Measurements from ENCODE around the gene SLC18A2. TPM values are rescaled to one million over a fixed set of nuclear protein-coding genes. Genes with fewer than 3 reads are reported as not detected.
"Not testable (repeated sequence)": the region's sequence is repeated elsewhere in the genome, so short reads cannot be mapped to it uniquely, and the experiment has no call there.

Gene SLC18A2
- total RNA-seq, 2 donors from 2014 or later = 0.24 TPM

GRCh38 chr10:117228210-117228609 is 12.7 kb upstream of the SLC18A2 start:
- Histone ChIP-seq H3K9ac (ENCODE audit: extremely low read depth, low read length, poor library complexity, severe bottlenecking) (no peak overlapping the region), H3K27ac (ENCODE audit: low read depth, low read length) (no peak overlapping the region), H3K4me3 (ENCODE audit: low read length) (no peak overlapping the region), H3K4me1 (ENCODE audit: control insufficient read depth, insufficient read depth, low read length) (no peaks in the 10 kb centered on the region), H3K36me3 (ENCODE audit: control insufficient read depth, insufficient read depth, low read length) (no peaks in the 10 kb centered on the region), H3K9me3 (ENCODE audit: control insufficient read depth, low read length) (no peaks in the 10 kb centered on the region), H3K27me3 (ENCODE audit: control insufficient read depth, insufficient read depth, low read length, poor library complexity, severe bottlenecking) (peaks cover 18% of the 10 kb centered on the region)
- Mint-ChIP-seq H3K4me3 (no peak overlapping the region), H3K4me1 (no peaks in the 10 kb centered on the region), H3K9me3 (peaks cover 3% of the 10 kb centered on the region), H3K36me3 (ENCODE audit: low read depth) (no peaks in the 10 kb centered on the region), H3K27me3 (ENCODE audit: insufficient read depth) (peaks cover 33% of the 10 kb centered on the region), H3K27ac (no peak overlapping the region)
- DNase-seq = no peak
- TF ChIP-seq CTCF (conservative IDR thresholded peaks at IDR 0.05) = no peak

GRCh38 chr10:117230107-117230506 is 10.8 kb upstream of the SLC18A2 start:
- not testable (repeated sequence) for H3K27ac Mint-ChIP-seq; H3K9ac ChIP-seq (ENCODE audit: extremely low read depth, low read length, poor library complexity, severe bottlenecking); H3K36me3 Mint-ChIP-seq (ENCODE audit: low read depth); H3K36me3 ChIP-seq (ENCODE audit: control insufficient read depth, insufficient read depth, low read length); H3K9me3 ChIP-seq (ENCODE audit: control insufficient read depth, low read length); H3K27ac ChIP-seq (ENCODE audit: low read depth, low read length); H3K9me3 Mint-ChIP-seq; DNase-seq; H3K4me3 ChIP-seq (ENCODE audit: low read length); H3K4me1 Mint-ChIP-seq; H3K4me3 Mint-ChIP-seq; H3K4me1 ChIP-seq (ENCODE audit: control insufficient read depth, insufficient read depth, low read length)
- peaks cover 37% of the 10 kb centered on the region for H3K27me3 Mint-ChIP-seq (ENCODE audit: insufficient read depth)
- 84 to 92% methylated on average over 3 to 4 of the region's 4 CpGs for whole genome bisulfite sequencing, 2 experiments (ENCODE audit: insufficient coverage in 1 of 2, insufficient read length in 1 of 2)
- peaks cover 25% of the 10 kb centered on the region for H3K27me3 ChIP-seq (ENCODE audit: control insufficient read depth, insufficient read depth, low read length, poor library complexity, severe bottlenecking)

GRCh38 chr10:117237401-117237991 is 3.4 kb upstream of the SLC18A2 start:
- TF ChIP-seq CTCF (conservative IDR thresholded peaks at IDR 0.05) = no peak
- Histone ChIP-seq H3K4me3 (ENCODE audit: low read length) (no peak overlapping the region), H3K27ac (ENCODE audit: low read depth, low read length) (no peak overlapping the region), H3K4me1 (ENCODE audit: control insufficient read depth, insufficient read depth, low read length) (no peaks in the 10 kb centered on the region), H3K27me3 (ENCODE audit: control insufficient read depth, insufficient read depth, low read length, poor library complexity, severe bottlenecking) (peaks cover 58% of the 10 kb centered on the region), H3K9ac (ENCODE audit: extremely low read depth, low read length, poor library complexity, severe bottlenecking) (no peak overlapping the region), H3K36me3 (ENCODE audit: control insufficient read depth, insufficient read depth, low read length) (no peaks in the 10 kb centered on the region), H3K9me3 (ENCODE audit: control insufficient read depth, low read length) (no peaks in the 10 kb centered on the region)
- Mint-ChIP-seq H3K27ac (no peak overlapping the region), H3K27me3 (ENCODE audit: insufficient read depth) (peaks cover 62% of the 10 kb centered on the region), H3K4me3 (no peak overlapping the region), H3K9me3 (no peaks in the 10 kb centered on the region), H3K4me1 (no peaks in the 10 kb centered on the region), H3K36me3 (ENCODE audit: low read depth) (no peaks in the 10 kb centered on the region)
- WGBS, 2 experiments (ENCODE audit: insufficient coverage in 1 of 2, insufficient read length in 1 of 2) = 95% methylated on average over 5 of the region's 5 CpGs; no CpG with 5 or more reads in 1 of the 2 experiments
- no peak for DNase-seq

- 95 to 98% methylated on average over 4 to 8 of the region's 8 CpGs for WGBS, 2 experiments (ENCODE audit: insufficient coverage in 1 of 2, insufficient read length in 1 of 2)
These were observed 1.9 kb upstream of the SLC18A2 start for GRCh38 chr10:117239051-117239450.

More at GRCh38 chr10:117239051-117239450, 1.9 kb upstream of the SLC18A2 start:
- Mint-ChIP-seq H3K4me1 (no peaks in the 10 kb centered on the region), H3K4me3 (no peak overlapping the region), H3K27me3 (ENCODE audit: insufficient read depth) (peaks cover 74% of the 10 kb centered on the region), H3K36me3 (ENCODE audit: low read depth) (no peaks in the 10 kb centered on the region), H3K27ac (no peak overlapping the region), H3K9me3 (no peaks in the 10 kb centered on the region)
- peaks cover 68% of the 10 kb centered on the region for H3K27me3 ChIP-seq (ENCODE audit: control insufficient read depth, insufficient read depth, low read length, poor library complexity, severe bottlenecking)
- H3K4me3 ChIP-seq (ENCODE audit: low read length) = no peak overlapping the region
- no peaks in the 10 kb centered on the region for H3K4me1 ChIP-seq (ENCODE audit: control insufficient read depth, insufficient read depth, low read length)
- no peaks in the 10 kb centered on the region for H3K36me3 ChIP-seq (ENCODE audit: control insufficient read depth, insufficient read depth, low read length)
- H3K27ac ChIP-seq (ENCODE audit: low read depth, low read length) = no peak overlapping the region
- H3K9me3 ChIP-seq (ENCODE audit: control insufficient read depth, low read length) = no peaks in the 10 kb centered on the region
- no peak overlapping the region for H3K9ac ChIP-seq (ENCODE audit: extremely low read depth, low read length, poor library complexity, severe bottlenecking)
- no peak for DNase-seq
- TF ChIP-seq CTCF (conservative IDR thresholded peaks at IDR 0.05) = no peak

Data from endodermal cell (in vitro differentiated cells).